ENCODE results near the gene WDHD1. TPM values are rescaled to one million over a fixed set of nuclear protein-coding genes. Genes with fewer than 3 reads are reported as not detected.

The WDHD1 gene
- total RNA-seq, 6 donors from 2014 or later, result 1.0 to 5.0 (median 2.6) TPM

DNA sequence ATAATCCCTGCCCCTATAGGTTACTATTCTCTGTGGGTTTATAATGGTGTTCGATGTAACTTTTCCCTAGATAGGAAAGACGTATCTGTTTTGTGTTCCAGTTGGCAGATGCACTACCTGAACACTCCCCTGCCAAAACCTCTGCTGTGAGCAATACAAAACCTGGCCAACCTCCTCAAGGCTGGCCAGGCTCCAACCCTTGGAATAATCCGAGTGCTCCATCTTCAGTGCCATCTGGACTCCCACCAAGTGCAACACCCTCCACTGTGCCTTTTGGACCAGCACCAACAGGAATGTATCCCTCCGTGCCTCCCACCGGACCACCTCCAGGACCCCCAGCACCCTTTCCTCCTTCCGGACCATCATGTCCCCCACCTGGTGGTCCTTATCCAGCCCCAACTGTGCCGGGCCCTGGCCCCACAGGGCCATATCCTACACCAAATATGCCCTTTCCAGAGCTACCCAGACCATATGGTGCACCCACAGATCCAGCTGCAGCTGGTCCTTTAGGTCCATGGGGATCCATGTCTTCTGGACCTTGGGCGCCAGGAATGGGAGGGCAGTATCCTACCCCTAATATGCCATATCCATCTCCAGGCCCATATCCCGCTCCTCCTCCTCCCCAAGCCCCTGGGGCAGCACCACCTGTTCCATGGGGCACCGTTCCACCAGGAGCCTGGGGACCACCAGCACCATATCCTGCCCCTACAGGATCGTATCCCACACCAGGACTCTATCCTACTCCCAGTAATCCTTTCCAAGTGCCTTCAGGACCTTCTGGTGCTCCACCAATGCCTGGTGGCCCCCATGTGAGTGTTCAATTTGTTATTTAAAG is 35.8 kb upstream of the WDHD1 start:
- H3K9me3 ChIP-seq, result no peaks in the 10 kb centered on the region
- H3K27ac ChIP-seq, result no peak overlapping the region
- peaks cover 0 to 3% (median 0%) of the 10 kb centered on the region in 4 donors for H3K4me1 ChIP-seq
- 91 to 92% methylated on average over 10 to 11 of the region's 11 CpGs for WGBS, 2 donors
- TF ChIP-seq EP300 (IDR thresholded peaks at IDR 0.05) (no peak), POLR2AphosphoS5 (IDR thresholded peaks at IDR 0.05) (no peak), POLR2A (IDR thresholded peaks at IDR 0.05) (no peak)
- TF ChIP-seq, protein P1, sequence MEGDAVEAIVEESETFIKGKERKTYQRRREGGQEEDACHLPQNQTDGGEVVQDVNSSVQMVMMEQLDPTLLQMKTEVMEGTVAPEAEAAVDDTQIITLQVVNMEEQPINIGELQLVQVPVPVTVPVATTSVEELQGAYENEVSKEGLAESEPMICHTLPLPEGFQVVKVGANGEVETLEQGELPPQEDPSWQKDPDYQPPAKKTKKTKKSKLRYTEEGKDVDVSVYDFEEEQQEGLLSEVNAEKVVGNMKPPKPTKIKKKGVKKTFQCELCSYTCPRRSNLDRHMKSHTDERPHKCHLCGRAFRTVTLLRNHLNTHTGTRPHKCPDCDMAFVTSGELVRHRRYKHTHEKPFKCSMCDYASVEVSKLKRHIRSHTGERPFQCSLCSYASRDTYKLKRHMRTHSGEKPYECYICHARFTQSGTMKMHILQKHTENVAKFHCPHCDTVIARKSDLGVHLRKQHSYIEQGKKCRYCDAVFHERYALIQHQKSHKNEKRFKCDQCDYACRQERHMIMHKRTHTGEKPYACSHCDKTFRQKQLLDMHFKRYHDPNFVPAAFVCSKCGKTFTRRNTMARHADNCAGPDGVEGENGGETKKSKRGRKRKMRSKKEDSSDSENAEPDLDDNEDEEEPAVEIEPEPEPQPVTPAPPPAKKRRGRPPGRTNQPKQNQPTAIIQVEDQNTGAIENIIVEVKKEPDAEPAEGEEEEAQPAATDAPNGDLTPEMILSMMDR (IDR thresholded peaks at IDR 0.05), result no peak
- H3K27me3 ChIP-seq, result no peaks in the 10 kb centered on the region
- no peak overlapping the region for H3K4me3 ChIP-seq
- peaks cover 11 to 67% (median 23%) of the 10 kb centered on the region in 4 donors for H3K36me3 ChIP-seq
- DNase-seq (peak in 1 of 2 donors; percentile 5), ATAC-seq (ENCODE audit: low FRiP score in 2 of 2) (peak in 1 of 2 donors; percentile 35)

DNA sequence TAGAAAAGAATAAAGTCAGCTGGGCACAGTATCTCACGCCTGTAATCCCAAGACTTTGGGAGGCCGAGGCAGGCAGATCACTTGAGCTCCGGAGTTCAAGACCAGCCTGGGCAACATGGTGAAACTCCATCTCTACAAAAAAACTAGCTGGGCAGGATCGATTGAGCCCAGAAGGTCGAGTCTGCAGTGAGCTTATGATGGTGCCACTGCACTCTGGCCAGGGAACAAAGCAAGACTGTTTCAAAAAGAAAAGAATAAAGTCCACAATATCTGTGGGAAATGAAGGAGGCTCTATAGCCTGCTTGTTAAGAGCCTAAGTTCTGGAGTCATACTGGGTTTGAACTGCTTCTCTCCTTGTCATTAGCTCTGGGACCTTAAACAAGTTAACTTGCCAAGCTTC is 32.4 kb upstream of the WDHD1 start:
- Histone ChIP-seq H3K27ac (no peak overlapping the region), H3K4me3 (no peak overlapping the region), H3K27me3 (no peaks in the 10 kb centered on the region), H3K36me3 (peaks cover 6 to 55% (median 16%) of the 10 kb centered on the region in 4 donors), H3K4me1 (peaks cover 11 to 18% (median 12%) of the 10 kb centered on the region in 4 donors), H3K9me3 (no peaks in the 10 kb centered on the region)
- DNase-seq (no peak), ATAC-seq (ENCODE audit: low FRiP score in 2 of 2) (no peak)
- 97 to 98% methylated on average over 5 of the region's 5 CpGs for WGBS, 2 donors
- TF ChIP-seq POLR2A (IDR thresholded peaks at IDR 0.05) (no peak), POLR2AphosphoS5 (IDR thresholded peaks at IDR 0.05) (no peak), EP300 (IDR thresholded peaks at IDR 0.05) (no peak)
- TF ChIP-seq, protein P1 (IDR thresholded peaks at IDR 0.05), result no peak

DNA sequence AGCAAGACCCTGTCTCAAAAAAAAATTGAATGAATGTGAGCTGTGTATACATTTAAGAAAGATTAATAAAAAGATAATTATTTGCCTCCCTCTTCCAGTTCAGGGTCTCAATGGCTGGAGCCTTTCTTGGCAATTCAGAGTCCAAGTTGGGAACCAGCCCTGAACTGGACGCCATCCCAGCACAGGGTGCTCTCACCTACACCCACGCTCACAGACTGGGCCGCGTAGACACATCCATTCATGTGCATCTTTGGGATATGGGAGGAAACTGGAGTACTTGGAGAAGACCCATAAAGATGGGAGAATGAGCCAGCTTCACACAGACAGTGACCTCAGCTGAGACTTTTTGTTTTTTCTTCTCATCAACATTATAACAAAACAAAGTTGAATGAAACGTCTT is 31.0 kb upstream of the WDHD1 start:
- no peak overlapping the region for H3K4me3 ChIP-seq
- no peak for DNase-seq
- peaks cover 2 to 41% (median 7%) of the 10 kb centered on the region in 4 donors for H3K36me3 ChIP-seq
- H3K9me3 ChIP-seq, result no peaks in the 10 kb centered on the region
- H3K4me1 ChIP-seq, result peaks cover 20 to 31% (median 24%) of the 10 kb centered on the region in 4 donors
- no peaks in the 10 kb centered on the region for H3K27me3 ChIP-seq
- no peak for ATAC-seq (ENCODE audit: low FRiP score in 2 of 2)
- 86 to 97% methylated on average over 5 of the region's 5 CpGs for WGBS, 2 donors
- H3K27ac ChIP-seq, result no peak overlapping the region
- TF ChIP-seq POLR2AphosphoS5 (IDR thresholded peaks at IDR 0.05) (no peak), EP300 (IDR thresholded peaks at IDR 0.05) (no peak), POLR2A (IDR thresholded peaks at IDR 0.05) (no peak)
- TF ChIP-seq, protein P1 (IDR thresholded peaks at IDR 0.05), result no peak

DNA sequence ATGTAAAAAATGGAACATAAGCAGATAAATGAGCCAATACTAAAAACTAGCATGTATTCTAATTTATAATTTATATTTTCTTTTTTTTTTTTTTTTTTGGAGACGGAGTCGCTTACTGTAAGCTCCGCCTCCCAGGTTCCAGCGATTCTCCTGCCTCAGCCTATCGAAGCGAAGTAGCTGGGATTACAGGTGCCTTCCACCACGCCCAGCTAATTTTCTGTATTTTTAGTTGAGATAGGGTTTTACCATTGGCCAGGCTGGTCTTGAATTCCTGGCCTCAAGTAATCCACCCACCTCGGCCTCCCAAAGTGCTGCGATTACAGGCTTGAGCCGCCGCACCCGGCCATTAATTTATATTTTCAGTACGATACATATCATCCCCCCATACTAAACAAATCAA is 27.2 kb upstream of the WDHD1 start:
- no peaks in the 10 kb centered on the region for H3K9me3 ChIP-seq
- TF ChIP-seq POLR2A (IDR thresholded peaks at IDR 0.05) (no peak), EP300 (IDR thresholded peaks at IDR 0.05) (no peak), POLR2AphosphoS5 (IDR thresholded peaks at IDR 0.05) (no peak)
- TF ChIP-seq, protein P1 (IDR thresholded peaks at IDR 0.05), result no peak
- WGBS, 2 donors, result 97 to 98% methylated on average over 13 of the region's 13 CpGs
- peaks cover 31 to 44% (median 33%) of the 10 kb centered on the region in 4 donors for H3K4me1 ChIP-seq
- no peak overlapping the region for H3K4me3 ChIP-seq
- H3K36me3 ChIP-seq, result peaks cover 0 to 20% (median 0%) of the 10 kb centered on the region in 4 donors
- ATAC-seq (ENCODE audit: low FRiP score in 2 of 2) (no peak), DNase-seq (no peak)
- H3K27me3 ChIP-seq, result no peaks in the 10 kb centered on the region
- H3K27ac ChIP-seq, result no peak overlapping the region

Measured in upper lobe of left lung (tissue), 6 donors.